HEK293T (cell line): Measurements from ENCODE around the gene CD37.

Experiments
- CTCF ChIA-PET: fragments of 350-600 bp; formaldehyde crosslinking; extraction: SDS; loops from one replicate; lab custom pipeline; 2021; ENCODE audit warnings: antibody characterized with exemption, inconsistent platforms; lab: Yijun Ruan, JAX
- POLR2A ChIA-PET: fragments of 350-600 bp; formaldehyde crosslinking; extraction: SDS; loops from one replicate; lab custom pipeline; 2020; ENCODE audit warnings: antibody characterized with exemption, inconsistent platforms; lab: Yijun Ruan, JAX
- DNase-seq: peaks from one replicate; pipeline ENCODE4 v3.0.0; 2012; ENCODE audit warnings: mixed read lengths; ENCODE audit errors: extremely low spot score
- ARNT ChIP-seq: fragments of 450-650 bp; IDR thresholded peaks from 2 replicates; pipeline ENCODE4 v1.6.1; 2017; ENCODE audit warnings: mild to moderate bottlenecking
- BHLHE40 ChIP-seq: fragments of 450-650 bp; IDR thresholded peaks from 2 replicates; pipeline ENCODE4 v1.6.1; 2016; ENCODE audit warnings: mild to moderate bottlenecking, moderate library complexity, borderline replicate concordance
- CTBP1 ChIP-seq: fragments of 450-650 bp; IDR thresholded peaks from 2 replicates; pipeline ENCODE4 v1.6.1; 2016; ENCODE audit warnings: borderline replicate concordance
- ELF4 ChIP-seq: fragments of 450-650 bp; IDR thresholded peaks from 2 replicates; pipeline ENCODE4 v1.6.1; 2017; ENCODE audit warnings: antibody characterized with exemption
- FOXA1 ChIP-seq: fragments of 450-650 bp; IDR thresholded peaks from 2 replicates; pipeline ENCODE4 v1.6.1; 2016; ENCODE audit warnings: mild to moderate bottlenecking
- FOXK2 ChIP-seq: fragments of 450-650 bp; IDR thresholded peaks from 2 replicates; pipeline ENCODE4 v1.6.1; 2016; ENCODE audit warnings: mild to moderate bottlenecking
- FOXM1 ChIP-seq: fragments of 450-650 bp; IDR thresholded peaks from 2 replicates; pipeline ENCODE4 v1.6.1; 2017; ENCODE audit warnings: mild to moderate bottlenecking, borderline replicate concordance
- HDGF ChIP-seq: fragments of 450-650 bp; IDR thresholded peaks from 2 replicates; pipeline ENCODE4 v1.6.1; 2017; ENCODE audit warnings: antibody characterized with exemption, borderline replicate concordance
- L3MBTL2 ChIP-seq: fragments of 450-650 bp; conservative IDR thresholded peaks from 2 replicates; pipeline ENCODE4 v1.6.1; 2016; ENCODE audit warnings: mild to moderate bottlenecking
- LEF1 ChIP-seq: fragments of 450-650 bp; IDR thresholded peaks from 2 replicates; pipeline ENCODE4 v1.6.1; 2017; ENCODE audit warnings: mild to moderate bottlenecking, borderline replicate concordance
- NFRKB ChIP-seq: fragments of 450-650 bp; IDR thresholded peaks from 2 replicates; pipeline ENCODE4 v1.6.1; 2016; ENCODE audit warnings: mild to moderate bottlenecking, moderate library complexity
- PKNOX1 ChIP-seq: fragments of 450-650 bp; IDR thresholded peaks from 2 replicates; pipeline ENCODE4 v1.6.1; 2016
- SP1 ChIP-seq: fragments of 450-650 bp; IDR thresholded peaks from 2 replicates; pipeline ENCODE4 v1.6.1; 2017
- SUZ12 ChIP-seq: fragments of 450-650 bp; IDR thresholded peaks from 2 replicates; pipeline ENCODE4 v1.6.1; 2016; ENCODE audit warnings: mild to moderate bottlenecking
- TARDBP ChIP-seq: fragments of 450-650 bp; IDR thresholded peaks from 2 replicates; pipeline ENCODE4 v1.6.1; 2016
- ZNF384 ChIP-seq: fragments of 450-650 bp; IDR thresholded peaks from 2 replicates; pipeline ENCODE4 v1.6.1; 2016

The CD37 gene

GRCh38 chr19:49348305-49349189 lies 13.3 kb downstream of the CD37 start:
- no peak for TF ChIP-seq FOXA1
- no peak for TF ChIP-seq L3MBTL2
- TF ChIP-seq LEF1 = no peak
- TF ChIP-seq ZNF384 = no peak
- TF ChIP-seq BHLHE40 = no peak
- TF ChIP-seq ARNT = no peak
- TF ChIP-seq SP1 = no peak
- TF ChIP-seq TARDBP = no peak
- TF ChIP-seq HDGF = no peak
- no peak for TF ChIP-seq FOXM1
- no peak for TF ChIP-seq FOXK2
- TF ChIP-seq CTBP1 = no peak
- TF ChIP-seq SUZ12 = no peak
- TF ChIP-seq ELF4 = no peak
- ChIA-PET POLR2A (no interaction called here), CTCF (interaction anchor here (0.6 to 0.7 kb wide), 2 partner anchors 32 to 133 kb away, joined by 3 read pairs; no protein-coding TSS in a partner anchor)
- DNase-seq = no peak

- TF ChIP-seq PKNOX1 = no peak
- no peak for TF ChIP-seq FOXM1
- TF ChIP-seq CTBP1 = no peak
- no peak for TF ChIP-seq SP1
- no peak for TF ChIP-seq ARNT
- TF ChIP-seq FOXA1 = no peak
- no peak for TF ChIP-seq HDGF
- TF ChIP-seq ZNF384 = no peak
- TF ChIP-seq TARDBP = no peak
- TF ChIP-seq FOXK2 = no peak
- TF ChIP-seq NFRKB = no peak
- no peak for TF ChIP-seq ELF4
- TF ChIP-seq BHLHE40 = no peak
- TF ChIP-seq LEF1 = no peak
- no peak for DNase-seq
- POLR2A ChIA-PET = no interaction called here
- CTCF ChIA-PET = no interaction called here
Observed at GRCh38 chr19:49349567-49349966, 14.4 kb downstream of the CD37 start.

- no peak for DNase-seq
- TF ChIP-seq LEF1 = no peak
- TF ChIP-seq PKNOX1 = no peak
- no peak for TF ChIP-seq SUZ12
- no peak for TF ChIP-seq FOXA1
- no peak for TF ChIP-seq ELF4
- no peak for TF ChIP-seq ARNT
- no peak for TF ChIP-seq ZNF384
- no peak for TF ChIP-seq TARDBP
- no peak for TF ChIP-seq CTBP1
- no peak for TF ChIP-seq SP1
- TF ChIP-seq FOXK2 = no peak
- no peak for TF ChIP-seq L3MBTL2
- ChIA-PET CTCF (no interaction called here), POLR2A (no interaction called here)
Observed at GRCh38 chr19:49355909-49356353, 20.7 kb downstream of the CD37 start.

GRCh38 chr19:49356382-49356781 lies 21.2 kb downstream of the CD37 start:
- DNase-seq = no peak
- TF ChIP-seq FOXA1 (no peak), L3MBTL2 (no peak), TARDBP (no peak), PKNOX1 (no peak), ARNT (no peak), ELF4 (no peak), FOXM1 (no peak)
- POLR2A ChIA-PET = no interaction called here
- CTCF ChIA-PET = no interaction called here

- ChIA-PET CTCF (no interaction called here), POLR2A (no interaction called here)
- DNase-seq = no peak
- TF ChIP-seq SP1 = no peak
- TF ChIP-seq ELF4 = no peak
- TF ChIP-seq ZNF384 = no peak
- no peak for TF ChIP-seq TARDBP
- no peak for TF ChIP-seq SUZ12
- TF ChIP-seq FOXM1 = no peak
- TF ChIP-seq CTBP1 = no peak
- no peak for TF ChIP-seq NFRKB
- no peak for TF ChIP-seq ARNT
- TF ChIP-seq BHLHE40 = no peak
Observed at GRCh38 chr19:49357186-49357585, 22.0 kb downstream of the CD37 start.
